HG03521 (cell line): Measurements from ENCODE around the gene VEZT.
"Not testable (repeated sequence)": the region's sequence is repeated elsewhere in the genome, so short reads cannot be mapped to it uniquely, and the experiment has no call there.

Experiments
- ATAC-seq: cut with Tn5 transposase; IDR thresholded peaks from one replicate; pipeline ENCODE4 v1.9.1; 2021; ENCODE audit warnings: mild to moderate bottlenecking, moderate library complexity; ENCODE audit not compliant: unreplicated experiment

The VEZT gene

GRCh38 chr12:95318071-95318545 lies 100.5 kb downstream of the VEZT start:
- no peak for ATAC-seq

GRCh38 chr12:95319694-95320331 lies 102.2 kb downstream of the VEZT start:
- no peak for ATAC-seq

GRCh38 chr12:95321516-95322246 lies 104.1 kb downstream of the VEZT start:
- no peak for ATAC-seq

- ATAC-seq: no peak
Observed at GRCh38 chr12:95322326-95322725, 104.7 kb downstream of the VEZT start.

DNA sequence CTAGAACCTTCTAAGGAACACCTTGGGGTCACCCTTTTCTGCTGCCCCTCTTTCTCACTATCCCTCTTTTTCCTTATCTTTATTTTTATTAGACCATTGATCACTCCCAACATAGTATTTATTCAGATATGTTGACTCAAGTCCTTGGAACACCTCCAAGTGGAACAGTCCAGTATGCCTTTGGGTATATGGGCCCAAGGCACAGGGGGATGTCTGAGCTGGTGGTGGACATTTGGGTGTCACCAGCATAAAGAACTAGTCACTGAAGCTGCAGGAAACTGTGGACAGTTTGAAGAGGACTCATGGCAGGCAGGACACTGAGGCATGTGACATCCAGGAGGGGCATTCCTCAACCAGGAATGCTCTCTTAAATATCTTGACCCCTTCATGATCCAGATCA lies 105.6 kb downstream of the VEZT start:
- no peak for ATAC-seq

GRCh38 chr12:95324246-95324645 lies 106.6 kb downstream of the VEZT start:
- not testable (repeated sequence) for ATAC-seq

DNA sequence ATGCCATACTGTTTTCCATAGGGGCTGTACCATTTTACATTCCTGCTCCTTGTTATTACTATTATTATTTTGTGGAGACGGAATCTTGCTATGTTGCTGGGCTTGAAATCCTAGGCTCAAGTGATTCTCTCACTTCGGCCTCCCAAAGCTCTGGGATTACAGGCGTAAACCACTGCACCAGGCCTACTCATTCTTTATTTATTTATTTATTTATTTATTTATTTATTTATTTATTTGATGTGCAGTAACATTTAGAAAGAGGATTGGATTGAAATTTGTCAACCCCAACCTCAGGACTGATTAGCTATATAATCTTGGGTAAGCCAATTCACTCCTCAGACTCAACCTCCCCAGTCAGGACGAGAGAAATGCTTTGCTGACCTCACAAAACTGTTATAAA lies 107.9 kb downstream of the VEZT start:
- ATAC-seq: no peak

DNA sequence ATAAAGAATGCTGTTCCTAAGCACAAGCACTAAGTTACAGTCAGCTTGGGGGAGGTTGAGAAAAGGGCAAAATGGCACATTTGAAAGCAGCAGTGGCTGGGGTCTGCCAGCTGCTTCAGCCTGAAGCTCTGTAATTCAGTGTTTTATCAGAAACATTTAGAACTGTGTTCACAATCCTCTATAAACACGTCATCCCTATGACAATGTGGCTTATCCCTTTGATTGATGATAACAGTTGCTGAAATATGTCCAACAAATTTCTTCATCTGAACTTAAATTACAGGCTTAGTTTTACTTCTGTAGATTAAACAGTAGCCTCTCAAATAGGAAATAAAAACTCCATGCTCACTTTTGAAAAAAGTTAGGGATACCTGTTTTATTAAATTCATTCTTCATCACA lies 108.8 kb downstream of the VEZT start:
- no peak for ATAC-seq

DNA sequence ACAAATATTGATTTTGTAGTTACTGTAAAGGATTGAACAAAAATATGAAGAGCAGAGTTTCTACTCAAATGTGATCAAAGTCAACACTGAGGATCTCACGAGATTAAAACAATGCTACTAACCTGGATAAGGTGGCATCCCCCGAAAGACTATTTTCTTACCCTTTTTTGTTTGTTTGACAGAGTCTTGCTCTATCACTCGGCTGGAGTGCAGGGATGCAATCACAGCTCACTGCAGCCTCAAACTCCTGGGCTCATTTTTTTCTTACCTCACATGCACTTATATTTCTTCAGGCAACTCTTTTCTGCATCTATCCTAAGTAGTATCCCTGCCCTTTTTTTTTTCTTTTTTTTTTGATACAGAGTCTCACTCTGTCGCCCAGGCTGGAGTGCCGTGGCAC lies 109.2 kb downstream of the VEZT start:
- no peak for ATAC-seq

DNA sequence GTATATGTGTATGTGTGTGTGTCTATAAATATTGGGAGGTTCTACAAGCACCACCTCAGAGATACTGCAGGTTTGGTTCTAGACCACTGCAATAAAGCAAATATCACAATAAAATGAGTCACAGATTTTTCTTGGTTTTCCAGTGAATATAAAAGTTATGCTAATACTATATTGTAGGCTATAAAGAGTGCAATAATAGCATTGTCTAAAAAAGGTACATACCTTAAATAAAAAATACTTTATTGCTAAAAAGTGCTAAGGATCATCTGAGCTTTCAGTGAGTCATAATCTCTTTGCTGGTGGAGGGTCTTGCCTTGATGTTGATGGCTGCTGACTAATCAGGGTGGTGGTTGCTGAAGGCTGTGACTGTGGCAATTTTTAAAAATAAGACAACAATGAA lies 111.1 kb downstream of the VEZT start:
- ATAC-seq: no peak

DNA sequence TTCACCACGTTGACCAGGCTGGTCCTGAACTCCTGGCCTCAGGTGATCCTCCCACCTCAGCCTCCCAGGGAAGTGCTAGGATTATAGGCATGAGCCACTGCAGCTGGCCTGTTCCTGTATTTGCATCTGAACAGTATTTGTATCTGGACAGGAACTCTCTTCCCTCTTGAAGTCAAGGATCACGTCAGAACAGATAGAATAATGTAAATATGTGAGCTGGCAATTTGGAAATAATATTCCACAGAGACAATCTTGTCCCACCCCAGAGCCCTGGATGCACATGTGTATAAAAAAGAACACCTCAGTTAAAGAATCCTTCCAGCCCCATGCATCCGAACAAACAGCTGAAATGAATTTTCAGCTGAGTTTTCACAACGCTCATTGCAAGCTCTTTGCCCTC lies 118.3 kb downstream of the VEZT start:
- ATAC-seq: no peak

GRCh38 chr12:95336387-95337067 lies 118.9 kb downstream of the VEZT start:
- no peak for ATAC-seq

GRCh38 chr12:95337146-95337545 lies 119.5 kb downstream of the VEZT start:
- no peak for ATAC-seq

DNA sequence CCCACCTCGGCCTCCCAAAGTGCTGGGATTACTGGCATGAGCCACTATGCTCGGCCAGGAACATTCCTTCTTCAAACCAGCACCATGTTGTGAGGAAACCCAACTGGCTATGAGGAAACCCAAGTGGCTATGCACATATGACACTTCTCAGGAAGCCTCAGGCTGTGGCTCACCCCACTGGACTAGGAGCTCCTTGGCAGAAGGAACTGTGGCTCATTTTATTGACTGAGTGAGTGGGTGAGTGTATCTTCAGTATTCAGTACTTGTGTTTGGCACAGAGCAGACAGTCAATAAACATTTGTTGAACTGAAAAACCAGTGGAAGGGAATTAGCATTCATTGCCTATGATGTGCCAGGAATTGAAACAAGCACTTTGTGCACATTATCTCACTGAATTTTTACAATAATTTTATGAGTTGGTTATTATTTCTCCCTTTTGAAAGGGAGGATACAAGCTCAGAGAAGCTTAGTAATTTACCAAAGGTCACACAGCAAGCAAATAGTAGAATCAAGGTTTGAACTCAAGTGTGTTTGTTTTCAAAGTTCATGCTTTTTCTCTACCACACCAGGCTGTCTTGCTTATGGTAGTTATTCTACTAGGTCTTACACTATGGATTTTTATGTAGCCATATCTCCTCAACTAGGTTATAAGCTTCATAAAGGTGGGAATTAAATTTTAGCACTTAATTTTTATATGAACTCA lies 121.6 kb downstream of the VEZT start:
- ATAC-seq: no peak

- ATAC-seq: no peak
Observed at GRCh38 chr12:95342008-95342407, 124.4 kb downstream of the VEZT start.

DNA sequence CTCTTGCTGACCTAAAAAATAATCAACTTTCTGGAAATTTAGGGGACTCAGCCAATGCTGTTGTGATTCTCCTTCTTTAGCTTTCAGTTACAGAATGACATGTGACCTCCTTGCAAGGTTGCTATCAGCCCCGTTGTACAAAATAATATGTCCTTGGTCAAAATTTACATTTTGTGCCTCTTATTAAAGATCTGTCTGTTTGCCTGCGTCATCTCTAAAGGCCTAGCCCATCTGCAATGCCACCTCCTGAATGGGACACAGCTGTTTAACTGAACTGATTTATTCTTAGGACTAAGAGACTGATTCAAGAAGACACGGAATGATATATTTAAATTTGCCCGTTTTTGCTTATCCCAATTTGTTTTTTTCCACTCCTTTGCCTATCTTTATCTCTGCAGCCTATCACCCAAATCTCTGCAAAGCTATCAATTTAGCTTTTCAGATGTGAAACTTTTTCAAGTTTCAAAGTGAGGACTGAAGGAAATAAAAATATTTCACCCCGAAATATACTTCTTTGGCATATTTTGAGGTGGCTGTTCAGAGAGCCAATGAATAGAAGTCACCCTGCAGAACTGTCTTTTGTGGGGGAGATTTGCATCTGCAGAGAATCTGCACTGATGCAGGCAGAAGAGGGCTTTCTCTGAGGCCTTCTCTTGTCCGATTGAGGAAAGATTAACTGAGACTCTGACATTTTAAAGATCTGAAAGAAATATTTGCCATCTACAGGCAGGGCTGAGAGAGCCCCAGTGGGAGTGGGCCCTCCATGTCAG lies 126.0 kb downstream of the VEZT start:
- ATAC-seq: no peak

DNA sequence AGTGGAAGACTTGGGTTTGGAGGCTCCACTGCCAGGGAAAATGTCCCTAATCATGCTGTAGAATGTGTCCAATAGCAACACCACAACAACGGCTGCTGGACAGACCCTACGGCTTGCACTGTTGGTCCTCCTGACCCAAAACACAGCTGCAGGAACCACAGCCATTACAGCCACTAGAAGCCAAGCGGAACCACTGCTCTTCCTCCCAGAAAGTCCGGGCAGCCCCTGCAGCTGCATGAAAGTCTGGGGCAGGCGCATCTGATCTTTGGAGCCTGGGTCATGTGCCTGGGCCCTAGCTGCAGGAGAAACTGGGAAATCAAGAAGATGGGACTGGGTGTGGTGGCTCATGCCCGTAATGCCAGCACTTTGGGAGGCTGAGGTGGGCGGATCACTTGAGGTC lies 131.7 kb downstream of the VEZT start:
- no peak for ATAC-seq

DNA sequence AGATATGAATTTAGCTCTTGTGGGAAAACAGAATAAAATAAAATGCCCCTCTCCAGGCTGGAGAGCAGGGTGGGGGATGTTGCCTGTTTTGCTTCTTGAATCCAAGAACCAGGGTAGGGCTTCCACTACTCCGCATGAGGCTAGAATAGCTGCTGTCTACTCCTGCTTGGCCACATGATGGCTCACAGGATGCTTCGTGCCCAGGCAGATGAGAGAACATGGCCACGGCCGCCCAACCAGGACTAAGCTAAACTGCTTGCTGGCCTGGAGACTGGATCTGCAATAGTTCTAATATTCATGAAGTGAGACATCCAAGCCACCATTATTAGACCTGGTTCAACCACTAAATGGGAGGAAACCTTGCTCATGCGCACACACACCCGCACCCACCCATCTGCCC lies 134.1 kb downstream of the VEZT start:
- ATAC-seq: no peak
